KBM-7 (cell line): Measurements from ENCODE around the gene NBAS.

ENCODE experiments used
- DNase-seq: peaks from one replicate; pipeline ENCODE4 v3.0.0-alpha.2; 2015
- in situ Hi-C: fragments of 300-500 bp; cut with MboI; formaldehyde crosslinking; loops from 2 replicates; pipeline ENCODE4 v1.14.3; 2020; ENCODE audit warnings: low sequenced_read_pairs, low pct_unique_long_range_greater_than_20kb, mixed read lengths

NBAS gene

GRCh38 chr2:15399241-15399640 lies 161.9 kb downstream of the NBAS start:
- in situ Hi-C loops: no loop called here
- no peak for DNase-seq

- in situ Hi-C loops: no loop called here
- DNase-seq: no peak
These were observed 169.4 kb downstream of the NBAS start for GRCh38 chr2:15391751-15392150.

GRCh38 chr2:15389895-15390294 lies 171.2 kb downstream of the NBAS start:
- no peak for DNase-seq
- in situ Hi-C loops: no loop called here

GRCh38 chr2:15389326-15389700 lies 171.8 kb downstream of the NBAS start:
- in situ Hi-C loops: no loop called here
- no peak for DNase-seq

GRCh38 chr2:15388406-15389325 lies 172.5 kb downstream of the NBAS start:
- in situ Hi-C loops: no loop called here
- no peak for DNase-seq

GRCh38 chr2:15385184-15385583 lies 175.9 kb downstream of the NBAS start:
- in situ Hi-C loops: no loop called here
- no peak for DNase-seq

GRCh38 chr2:15383695-15384350 lies 177.3 kb downstream of the NBAS start:
- no peak for DNase-seq

GRCh38 chr2:15378148-15378908 lies 182.8 kb downstream of the NBAS start:
- in situ Hi-C loops: no loop called here
- no peak for DNase-seq

More at GRCh38 chr2:15383695-15384350, 177.3 kb downstream of the NBAS start:
- in situ Hi-C loops: no loop called here

- in situ Hi-C loops: no loop called here
- no peak for DNase-seq
These were observed 183.9 kb downstream of the NBAS start for GRCh38 chr2:15377202-15377601.

GRCh38 chr2:15372019-15372418 lies 189.1 kb downstream of the NBAS start:
- DNase-seq: no peak
- in situ Hi-C loops: no loop called here

- in situ Hi-C loops: no loop called here
- DNase-seq: peak; percentile 14
These were observed 192.0 kb downstream of the NBAS start for GRCh38 chr2:15369129-15369528.

- DNase-seq: no peak
- in situ Hi-C loops: no loop called here
These were observed 193.4 kb downstream of the NBAS start for GRCh38 chr2:15367715-15368114.

GRCh38 chr2:15367205-15367604 lies 193.9 kb downstream of the NBAS start:
- no peak for DNase-seq

GRCh38 chr2:15365411-15365810 lies 195.7 kb downstream of the NBAS start:
- in situ Hi-C loops: no loop called here
- DNase-seq: no peak

More at GRCh38 chr2:15367205-15367604, 193.9 kb downstream of the NBAS start:
- in situ Hi-C loops: no loop called here

GRCh38 chr2:15364561-15364960 lies 196.6 kb downstream of the NBAS start:
- in situ Hi-C loops: no loop called here
- no peak for DNase-seq

- in situ Hi-C loops: no loop called here
- DNase-seq: peak; percentile 41
These were observed 197.4 kb downstream of the NBAS start for GRCh38 chr2:15363734-15364133.

- no peak for DNase-seq
These were observed 198.0 kb downstream of the NBAS start for GRCh38 chr2:15363142-15363541.

GRCh38 chr2:15359716-15360531 lies 201.2 kb downstream of the NBAS start:
- DNase-seq: no peak
- in situ Hi-C loops: no loop called here

More at GRCh38 chr2:15363142-15363541, 198.0 kb downstream of the NBAS start:
- in situ Hi-C loops: no loop called here

- in situ Hi-C loops: no loop called here
- DNase-seq: no peak
These were observed 203.2 kb downstream of the NBAS start for GRCh38 chr2:15357922-15358321.
